Measurements from ENCODE around the gene FOLR2.

GRCh38 chr11:72177656-72178055, 38.9 kb upstream of the FOLR2 start:
- TF ChIP-seq POLR2AphosphoS5 (IDR thresholded peaks at IDR 0.05; ENCODE audit: low read depth, low read length) (no peak), CTCF (IDR thresholded peaks at IDR 0.05) (no peak), TCF7L2 (IDR thresholded peaks at IDR 0.05; ENCODE audit: low read depth, low read length) (no peak), SIN3A (IDR thresholded peaks at IDR 0.05; ENCODE audit: borderline replicate concordance, insufficient read depth, low read depth, low read length) (no peak), REST (IDR thresholded peaks at IDR 0.05; ENCODE audit: insufficient read depth in 1 of 2, low read depth in 2 of 2, low read length in 1 of 2) (no peak)

All from Panc1 (cell line).